BJ (cell line): ENCODE measurements around the gene JUND. TPM values are rescaled to one million over a fixed set of nuclear protein-coding genes. Genes with fewer than 3 reads are reported as not detected.

ENCODE experiments used
- CTCF ChIA-PET: fragments of 350-600 bp; formaldehyde crosslinking; extraction: SDS; loops from one replicate; lab custom pipeline; 2021; ENCODE audit warnings: antibody characterized with exemption, inconsistent platforms; lab: Yijun Ruan, JAX
- POLR2A ChIA-PET: fragments of 300-600 bp; sonication (Branson Sonifier 250); formaldehyde crosslinking; extraction: SDS; loops from one replicate; lab custom pipeline; 2021; ENCODE audit warnings: antibody characterized with exemption; lab: Charles Lee
- DNase-seq: peaks from one replicate; pipeline ENCODE4 v3.0.0-alpha.2; 2011; ENCODE audit warnings: low read depth
- H3K27me3 ChIP-seq: 2 replicates; pipeline ENCODE4 v1.6.0; 2011; ENCODE audit warnings: low read length; ENCODE audit not compliant: control insufficient read depth, insufficient read depth
- H3K36me3 ChIP-seq: 2 replicates; pipeline ENCODE4 v1.5.1; 2011; ENCODE audit warnings: low read length; ENCODE audit not compliant: control insufficient read depth, insufficient read depth
- H3K4me3 ChIP-seq: 2 replicates; pipeline ENCODE4 v1.5.1; 2011; ENCODE audit warnings: low read depth, mild to moderate bottlenecking, control low read depth, low read length
- polyA plus RNA-seq: library from polyadenylated mRNA; depleted of rRNA; stranded (reverse); fragments of >200 nt; gene quantifications from 2 replicates; pipeline ENCODE4 v1.2.3, GENCODE V29; 2011
- TF ChIP-seq, protein P1 (sequence below): IDR thresholded peaks from 2 replicates; pipeline ENCODE4 v1.5.1; 2011; ENCODE audit warnings: low read depth, mild to moderate bottlenecking, control low read depth, inconsistent platforms, low read length, moderate library complexity; ENCODE audit not compliant: insufficient read depth

Gene JUND
- polyA plus RNA-seq, 1 experiment = 124 TPM

DNA sequence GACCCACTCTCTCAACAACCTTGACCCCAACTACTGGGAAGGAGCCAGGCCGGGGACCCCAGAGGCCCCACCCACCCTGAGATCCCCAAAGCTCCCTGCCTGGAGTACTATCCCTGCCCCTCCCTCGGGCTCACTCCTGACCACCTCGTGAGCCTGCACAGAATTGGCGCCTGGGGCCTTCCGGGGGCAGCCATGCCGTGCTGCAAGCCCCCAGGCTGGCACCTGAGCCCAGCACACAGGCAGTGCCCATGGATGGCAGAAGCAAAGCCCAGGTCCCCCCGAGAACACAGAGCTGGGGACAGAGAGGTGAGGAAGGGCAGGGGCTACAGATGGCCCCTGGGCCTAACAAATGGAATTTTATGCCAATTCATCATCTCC is 27.5 kb upstream of the JUND start:
- H3K27me3 ChIP-seq = no peaks in the 10 kb centered on the region
- no peak for DNase-seq
- TF ChIP-seq, protein P1, sequence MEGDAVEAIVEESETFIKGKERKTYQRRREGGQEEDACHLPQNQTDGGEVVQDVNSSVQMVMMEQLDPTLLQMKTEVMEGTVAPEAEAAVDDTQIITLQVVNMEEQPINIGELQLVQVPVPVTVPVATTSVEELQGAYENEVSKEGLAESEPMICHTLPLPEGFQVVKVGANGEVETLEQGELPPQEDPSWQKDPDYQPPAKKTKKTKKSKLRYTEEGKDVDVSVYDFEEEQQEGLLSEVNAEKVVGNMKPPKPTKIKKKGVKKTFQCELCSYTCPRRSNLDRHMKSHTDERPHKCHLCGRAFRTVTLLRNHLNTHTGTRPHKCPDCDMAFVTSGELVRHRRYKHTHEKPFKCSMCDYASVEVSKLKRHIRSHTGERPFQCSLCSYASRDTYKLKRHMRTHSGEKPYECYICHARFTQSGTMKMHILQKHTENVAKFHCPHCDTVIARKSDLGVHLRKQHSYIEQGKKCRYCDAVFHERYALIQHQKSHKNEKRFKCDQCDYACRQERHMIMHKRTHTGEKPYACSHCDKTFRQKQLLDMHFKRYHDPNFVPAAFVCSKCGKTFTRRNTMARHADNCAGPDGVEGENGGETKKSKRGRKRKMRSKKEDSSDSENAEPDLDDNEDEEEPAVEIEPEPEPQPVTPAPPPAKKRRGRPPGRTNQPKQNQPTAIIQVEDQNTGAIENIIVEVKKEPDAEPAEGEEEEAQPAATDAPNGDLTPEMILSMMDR = no peak
- H3K36me3 ChIP-seq = peaks cover 11% of the 10 kb centered on the region
- POLR2A ChIA-PET = no interaction called here
- CTCF ChIA-PET = interaction anchor here (2.2 to 2.7 kb wide), 2 partner anchors 29 to 30 kb away, joined by 8 to 9 read pairs; no protein-coding TSS in a partner anchor
- H3K4me3 ChIP-seq = no peak overlapping the region

DNA sequence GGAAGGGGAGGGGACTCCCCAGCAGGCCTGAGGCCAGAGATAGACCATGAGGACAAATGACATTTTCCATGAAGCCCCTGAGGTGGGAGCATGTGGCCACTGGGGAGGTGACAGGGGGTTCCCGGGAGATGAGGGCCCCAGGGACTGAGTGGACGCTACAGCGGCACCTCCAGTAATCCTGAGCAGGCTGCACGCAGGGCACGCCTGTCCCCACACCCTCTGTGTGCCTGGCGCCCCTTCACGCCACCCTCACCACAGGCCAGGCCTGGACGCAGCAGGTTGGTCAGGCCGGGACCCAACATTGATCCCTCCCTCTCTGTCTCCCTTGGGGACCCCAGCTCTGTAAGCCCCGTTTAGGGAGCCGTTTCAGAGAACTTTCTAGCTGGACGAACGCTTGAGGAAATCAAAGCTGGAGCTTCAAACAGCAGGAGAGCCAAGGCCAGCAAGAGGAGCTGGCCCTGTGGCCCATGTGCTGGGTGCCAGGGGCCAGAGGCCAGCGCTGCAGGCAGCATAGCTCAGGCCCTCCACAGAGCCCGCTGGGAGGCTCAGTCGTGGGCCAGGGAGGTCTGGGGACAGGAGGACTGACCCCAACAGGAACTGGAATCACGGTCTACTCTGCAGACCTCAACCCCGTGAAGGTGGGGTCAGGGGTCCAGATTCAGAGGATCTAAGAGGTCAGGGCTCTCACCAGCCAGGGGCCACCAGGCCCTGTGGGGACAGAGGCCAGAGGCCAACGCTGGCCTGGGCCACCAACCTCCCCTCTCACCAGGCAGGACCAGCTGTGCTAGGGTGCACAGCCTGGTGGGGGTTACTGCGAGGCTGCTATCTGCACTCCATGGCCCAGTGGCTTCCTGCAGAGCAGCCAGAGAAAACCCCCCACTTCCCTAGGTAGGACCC is 26.9 kb upstream of the JUND start:
- TF ChIP-seq, protein P1 = no peak
- H3K36me3 ChIP-seq = peaks cover 11% of the 10 kb centered on the region
- no peaks in the 10 kb centered on the region for H3K27me3 ChIP-seq
- ChIA-PET POLR2A (no interaction called here), CTCF (interaction anchor here (2.7 kb wide), 1 partner anchor 29 kb away, joined by 9 read pairs; no protein-coding TSS in a partner anchor)
- H3K4me3 ChIP-seq = no peak overlapping the region
- DNase-seq = no peak

DNA sequence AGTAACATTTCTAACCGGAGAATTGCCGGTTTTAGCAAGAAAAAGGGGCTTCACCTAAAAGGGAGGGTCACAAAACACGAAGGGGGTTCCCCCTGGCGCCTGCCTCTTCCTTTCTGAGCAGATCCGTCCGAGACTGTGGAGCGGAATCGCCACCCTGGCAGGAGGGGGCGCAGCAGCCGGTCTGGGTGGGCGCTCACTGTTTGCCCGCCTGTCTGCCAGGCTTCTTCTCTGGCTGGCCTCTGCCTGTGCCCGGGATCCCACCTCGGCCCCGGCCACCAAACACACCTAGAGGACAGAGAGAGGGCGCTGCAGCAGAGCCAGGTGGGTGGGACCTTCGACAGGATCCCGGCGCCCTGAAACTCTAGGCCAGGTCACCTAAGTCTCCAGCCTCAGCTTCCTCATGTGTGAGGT is 25.9 kb upstream of the JUND start:
- Histone ChIP-seq H3K36me3 (peaks cover 9% of the 10 kb centered on the region), H3K27me3 (no peaks in the 10 kb centered on the region), H3K4me3 (no peak overlapping the region)
- POLR2A ChIA-PET = no interaction called here
- TF ChIP-seq, protein P1 = no peak
- CTCF ChIA-PET = interaction anchor here (2.7 kb wide), 1 partner anchor 28 kb away, joined by 9 read pairs; no protein-coding TSS in a partner anchor
- no peak for DNase-seq

DNA sequence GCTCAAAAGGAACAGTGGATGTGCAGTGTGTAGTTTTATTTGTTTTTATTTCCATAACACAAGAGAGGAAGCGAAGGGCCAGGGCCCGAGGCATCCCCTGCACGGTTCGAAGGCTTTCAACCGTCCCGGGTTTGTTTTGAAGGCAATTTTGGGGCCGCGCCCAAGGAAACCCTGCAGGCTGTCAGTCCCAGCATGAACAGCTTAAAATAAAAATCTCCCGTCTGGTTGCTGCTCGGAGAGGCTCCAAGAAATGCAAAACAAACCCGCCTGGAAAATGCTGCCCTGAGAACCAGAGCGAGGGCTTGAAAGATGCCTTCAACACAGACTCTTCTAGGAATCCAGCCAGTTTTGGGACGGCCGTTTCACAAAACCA is 25.5 kb upstream of the JUND start:
- no peak overlapping the region for H3K4me3 ChIP-seq
- TF ChIP-seq, protein P1 = no peak
- H3K27me3 ChIP-seq = no peaks in the 10 kb centered on the region
- no peak for DNase-seq
- H3K36me3 ChIP-seq = peaks cover 8% of the 10 kb centered on the region
- ChIA-PET POLR2A (no interaction called here), CTCF (interaction anchor here (2.7 kb wide), 1 partner anchor 28 kb away, joined by 9 read pairs; no protein-coding TSS in a partner anchor)

DNA sequence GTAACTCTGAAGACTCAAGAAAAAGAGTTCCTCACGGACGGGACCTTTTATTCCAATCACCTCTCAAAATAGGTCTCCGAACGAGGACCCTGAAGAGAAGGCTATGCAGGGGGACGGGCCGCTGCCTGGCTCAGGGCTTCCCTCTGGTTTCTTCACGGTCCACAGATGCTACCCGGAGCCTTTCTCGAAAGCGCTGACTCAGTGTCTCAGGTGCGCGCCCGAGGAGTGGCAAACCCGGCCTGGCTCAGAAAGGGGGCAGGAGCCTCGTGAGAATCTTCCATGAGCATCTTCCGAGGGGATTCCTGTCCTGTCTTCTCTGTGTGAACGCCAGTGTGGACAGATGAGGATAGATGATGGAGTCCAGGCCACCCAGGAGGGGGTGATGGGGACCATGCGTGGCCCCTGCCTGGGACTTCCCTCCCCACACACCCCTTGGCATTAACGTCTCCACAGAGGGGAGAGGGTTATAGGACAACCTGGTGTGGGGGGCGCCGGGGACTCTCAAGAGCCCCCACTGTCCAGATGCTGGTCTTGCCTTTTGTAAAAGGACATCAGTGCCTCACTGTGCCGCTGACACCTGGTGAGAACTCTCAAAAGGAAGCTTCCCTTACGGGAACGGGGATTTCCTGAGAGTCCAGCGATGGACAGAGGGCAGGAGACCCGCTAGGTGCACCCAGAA is 24.9 kb upstream of the JUND start:
- Histone ChIP-seq H3K36me3 (peaks cover 8% of the 10 kb centered on the region), H3K27me3 (no peaks in the 10 kb centered on the region), H3K4me3 (no peak overlapping the region)
- ChIA-PET CTCF (interaction anchor here (2.7 to 7.9 kb wide), 2 partner anchors 27 to 28 kb away, joined by 9 to 85 read pairs; partner anchors contain the start of genes IQCN and JUND), POLR2A (no interaction called here)
- TF ChIP-seq, protein P1 = no peak
- DNase-seq = no peak
